Measurements from ENCODE around the gene MAST1. TPM values are rescaled to one million over a fixed set of nuclear protein-coding genes. Genes with fewer than 3 reads are reported as not detected.
"Not testable (repeated sequence)": the region's sequence is repeated elsewhere in the genome, so short reads cannot be mapped to it uniquely, and the experiment has no call there.

Gene MAST1
- total RNA-seq, 1 donor from 2014 or later, result not detected

DNA sequence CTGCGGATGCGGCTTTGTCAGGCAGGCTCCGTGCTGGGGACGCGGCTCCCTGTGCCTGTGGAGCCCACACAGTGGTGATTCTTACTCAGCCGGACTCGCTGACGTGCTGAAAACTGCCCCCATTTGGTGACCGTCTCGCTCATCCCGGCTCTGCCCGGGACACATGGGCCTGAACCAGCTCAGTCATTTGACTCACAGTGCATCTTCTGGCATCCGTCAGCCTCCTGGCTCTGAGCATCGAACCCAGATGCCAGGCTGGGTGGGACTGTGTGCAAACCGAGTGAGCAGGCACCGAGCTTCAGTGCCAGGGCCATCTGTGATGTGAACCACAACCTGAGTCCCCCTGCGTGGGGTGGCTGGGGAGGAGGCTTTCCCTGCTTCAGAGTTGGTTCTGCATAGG lies 58.1 kb downstream of the MAST1 start:
- ATAC-seq, result no peak

DNA sequence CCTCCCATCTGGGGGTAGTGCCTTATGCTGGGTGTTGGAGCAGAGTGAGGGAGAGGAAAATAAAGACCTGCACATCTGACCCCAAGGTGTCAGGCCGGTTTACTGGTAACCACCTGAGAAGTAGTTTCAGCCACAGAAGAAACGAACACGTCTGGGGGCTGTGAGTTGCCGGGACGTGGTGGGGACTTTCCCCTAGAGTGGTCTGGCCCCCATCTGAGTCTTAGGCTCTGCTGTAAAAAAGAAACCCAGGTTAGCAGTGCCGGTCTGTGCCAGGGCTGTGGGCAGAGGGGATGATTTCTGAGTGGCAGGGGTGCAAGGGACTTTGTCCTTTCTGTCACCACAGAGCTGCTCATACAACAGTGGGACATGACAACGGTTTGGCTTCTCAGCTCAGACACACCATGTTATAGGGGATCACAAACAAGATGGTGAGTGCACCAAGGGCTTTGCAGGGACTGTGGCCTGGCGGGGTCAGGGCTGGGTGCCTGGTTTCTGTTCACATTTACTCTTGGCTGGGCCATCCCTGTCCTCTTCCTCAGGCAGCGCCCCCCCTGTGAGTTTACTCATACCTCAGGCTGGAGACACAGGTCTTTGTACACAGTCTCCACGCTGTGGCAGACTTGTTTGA lies 61.7 kb downstream of the MAST1 start:
- no peak for ATAC-seq

DNA sequence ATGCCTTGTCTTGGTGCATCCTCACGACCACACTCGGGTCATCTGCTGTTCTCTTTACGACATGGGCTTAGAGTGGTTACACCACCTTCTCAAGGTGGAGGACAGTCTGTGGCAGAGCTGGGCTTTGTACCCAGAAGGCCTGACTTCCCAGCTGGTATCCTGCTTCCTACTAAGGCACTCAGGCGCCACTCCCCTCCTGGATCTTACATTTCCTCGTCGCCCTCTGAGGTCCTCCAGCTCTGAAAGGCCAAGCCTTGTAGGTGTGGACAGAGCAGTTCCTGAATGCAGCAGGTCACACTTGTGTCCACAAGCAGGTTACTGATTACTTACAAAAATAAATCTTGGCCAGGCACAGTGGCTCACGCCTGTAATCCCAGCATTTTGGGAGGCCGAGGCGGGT lies 68.9 kb downstream of the MAST1 start:
- no peak for ATAC-seq

DNA sequence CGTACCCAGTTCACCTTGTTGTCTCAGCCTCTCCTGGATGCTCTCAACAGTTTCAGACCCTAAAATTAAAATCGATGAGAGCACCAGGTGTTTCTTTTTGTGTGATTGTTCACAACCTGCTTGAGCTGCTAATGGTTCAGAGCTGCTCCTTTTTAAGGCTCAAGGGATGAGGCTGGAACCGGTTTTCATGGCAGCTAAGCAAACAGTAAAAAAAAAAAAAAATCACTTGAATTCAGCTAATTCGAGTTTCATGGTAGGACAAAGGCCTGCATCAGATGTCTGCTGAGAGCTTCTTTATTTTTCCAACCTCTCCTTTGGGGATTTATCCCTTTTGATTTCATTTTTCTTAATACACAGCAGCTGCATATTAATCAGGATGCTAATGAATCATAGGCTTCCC lies 74.3 kb downstream of the MAST1 start:
- peak; percentile 12 for ATAC-seq

DNA sequence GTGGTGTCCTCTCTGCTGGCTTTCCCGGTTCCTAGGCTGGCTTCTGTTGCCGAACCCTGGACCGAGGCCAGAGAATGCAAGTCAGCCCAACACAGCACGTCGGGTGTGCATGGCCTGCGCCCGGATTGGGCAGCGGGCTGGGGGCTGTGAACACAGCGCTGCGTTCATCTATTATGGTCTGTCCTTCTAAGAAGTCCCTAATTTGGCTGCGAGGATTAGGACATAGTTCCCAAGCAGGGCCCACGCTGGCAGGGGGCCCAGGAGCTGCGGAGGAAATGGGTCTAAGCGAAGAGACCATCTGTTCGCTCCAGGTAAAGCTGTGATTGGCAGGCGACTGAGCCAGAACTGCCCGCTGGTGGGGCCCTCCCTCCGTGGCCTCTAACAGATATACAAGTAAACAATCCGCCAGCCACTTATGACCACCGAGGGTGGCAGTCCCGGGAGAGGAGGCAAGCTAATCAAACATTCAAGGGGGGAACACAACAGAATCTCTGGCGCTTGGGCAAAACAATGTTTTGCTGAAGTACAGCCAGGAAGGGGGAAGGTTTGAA lies 74.8 kb downstream of the MAST1 start:
- ATAC-seq, result peak; percentile 76

DNA sequence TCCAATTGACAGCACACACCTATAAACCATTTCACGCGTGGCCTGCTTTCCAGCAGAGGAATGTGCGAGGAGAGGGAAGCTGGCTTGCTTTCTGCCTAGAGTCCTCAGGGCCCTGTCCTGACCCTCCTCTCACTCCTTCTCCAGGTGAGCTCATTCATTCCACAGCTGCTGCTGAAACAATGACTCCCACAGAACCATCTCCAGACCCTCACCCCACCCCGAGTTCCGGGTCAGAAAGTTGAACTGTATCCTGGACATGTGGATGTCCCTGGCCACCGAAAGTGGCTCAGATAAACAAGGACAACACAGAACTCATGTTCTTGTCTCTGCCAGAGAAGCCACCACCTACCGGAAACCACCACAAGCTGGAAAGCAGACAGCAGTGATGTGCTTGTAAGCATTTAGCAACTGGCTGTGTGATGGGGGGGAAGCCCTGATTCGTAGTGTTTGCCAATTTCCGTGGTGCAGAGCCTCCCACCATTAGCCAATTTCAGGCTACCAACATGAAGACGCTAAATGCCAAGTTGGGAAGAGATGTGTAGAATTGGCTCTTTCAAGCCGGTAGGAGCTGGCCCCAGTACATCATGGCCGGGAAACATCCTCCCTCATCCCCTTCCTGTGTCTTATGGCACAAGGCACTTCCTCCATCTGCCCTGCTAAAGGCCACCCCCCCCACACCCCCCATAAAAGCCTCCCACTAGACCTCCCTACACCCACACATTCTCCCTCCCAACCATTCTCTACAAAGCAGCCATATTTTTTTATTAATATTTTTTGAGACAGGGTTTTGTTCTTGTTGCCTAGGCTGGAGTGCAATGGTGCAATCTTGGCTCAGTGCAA lies 75.8 kb downstream of the MAST1 start:
- peak; percentile 6 for ATAC-seq

DNA sequence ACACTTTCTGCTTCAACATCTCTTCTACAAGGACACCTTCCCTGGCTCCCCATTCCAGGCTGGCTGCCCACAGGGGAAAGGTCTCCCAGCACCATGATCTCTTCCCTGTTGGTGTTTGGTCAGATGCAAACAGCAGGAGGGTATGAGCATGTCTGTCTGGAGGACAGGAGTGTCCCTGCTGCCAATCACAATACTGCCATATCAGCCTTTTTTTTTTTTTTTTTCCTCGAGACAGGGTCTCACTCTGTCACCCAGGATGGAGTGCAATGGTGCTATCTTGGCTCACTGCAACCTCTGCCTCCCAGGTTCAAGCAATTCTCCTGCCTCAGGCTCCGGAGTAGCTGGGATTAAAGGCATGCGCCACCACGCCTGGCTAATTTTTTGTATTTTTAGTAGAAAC lies 77.5 kb downstream of the MAST1 start:
- ATAC-seq, result not testable (repeated sequence)

DNA sequence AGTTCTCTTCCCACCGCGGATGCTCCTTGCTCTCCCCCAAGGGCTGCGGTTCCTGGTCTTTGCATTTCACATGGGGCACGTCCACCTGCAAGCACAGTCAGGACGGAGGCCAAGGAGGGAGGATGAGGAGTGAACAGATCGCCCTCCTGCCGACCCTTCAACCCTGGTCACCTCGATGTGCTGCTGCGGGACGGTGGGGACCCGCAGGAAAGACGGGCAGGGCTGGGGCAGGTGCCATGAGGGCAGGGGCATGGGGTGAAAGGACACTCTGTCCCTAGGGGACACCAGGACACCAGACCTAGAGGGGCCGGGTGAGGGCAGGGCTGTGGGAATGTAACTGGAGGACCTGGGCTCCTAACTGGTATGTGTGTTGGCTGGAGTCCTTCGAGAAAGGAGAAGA lies 79.9 kb downstream of the MAST1 start:
- ATAC-seq, result no peak

DNA sequence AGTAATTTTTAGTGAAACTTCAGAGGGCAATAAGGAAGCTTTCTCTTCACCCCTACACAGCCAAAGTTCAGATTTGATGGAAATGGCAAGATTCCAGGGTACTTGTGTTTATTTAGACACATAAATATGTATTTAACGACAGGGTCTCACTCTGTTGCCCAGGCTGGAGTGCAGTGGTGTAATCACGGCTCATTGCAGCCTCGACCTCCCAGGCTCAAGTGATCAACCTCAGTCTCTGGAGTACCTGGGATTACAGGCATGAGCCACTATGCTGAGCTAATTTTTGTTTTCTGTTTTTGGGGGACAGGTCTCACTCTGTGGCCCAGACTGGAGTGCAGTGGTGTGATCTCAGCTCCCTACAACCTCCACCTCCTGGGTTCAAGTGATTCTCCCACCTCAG lies 82.7 kb downstream of the MAST1 start:
- no peak for ATAC-seq

DNA sequence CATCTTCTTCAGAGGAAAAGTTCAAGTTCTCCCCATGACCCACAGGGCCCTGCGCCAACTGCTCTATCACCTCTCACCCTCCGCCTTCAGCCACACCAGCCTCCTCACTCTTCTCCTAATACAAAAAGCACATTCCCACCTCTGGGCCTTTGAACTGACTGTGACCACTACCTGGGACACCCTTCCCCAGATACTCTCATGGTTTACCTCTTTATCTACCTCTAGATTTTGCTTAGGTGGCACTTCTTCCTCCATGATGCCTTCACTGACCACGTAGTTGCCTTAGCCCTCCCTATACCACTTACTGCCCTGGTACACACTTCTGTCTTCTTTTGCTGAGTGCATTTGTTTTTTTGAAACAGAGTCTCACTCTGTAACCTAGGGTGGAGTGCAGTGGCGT lies 84.6 kb downstream of the MAST1 start:
- ATAC-seq, result no peak

Other genes with a start within 250 kb of the MAST1 start
- gene ZNF490, start 227.7 kb upstream of the MAST1 start, total RNA-seq, result 5.2 TPM
- gene ZNF791, start 227.6 kb upstream of the MAST1 start, total RNA-seq, result 14.7 TPM
- 29.0 TPM for gene MAN2B1, start 171.8 kb upstream of the MAST1 start, total RNA-seq
- gene WDR83, start 171.7 kb upstream of the MAST1 start, total RNA-seq, result 4.0 TPM
- 34.1 TPM for gene DHPS, start 156.6 kb upstream of the MAST1 start, total RNA-seq
- gene GNG14, start 150.5 kb upstream of the MAST1 start, total RNA-seq, result not detected
- 11.1 TPM for gene FBXW9, start 141.9 kb upstream of the MAST1 start, total RNA-seq
- gene TNPO2, start 114.6 kb upstream of the MAST1 start, total RNA-seq, result 36.0 TPM
- gene TRIR, start 103.8 kb upstream of the MAST1 start, total RNA-seq, result 122 TPM
- gene GET3, start 101.0 kb upstream of the MAST1 start, total RNA-seq, result 60.9 TPM
- gene BEST2, start 86.7 kb upstream of the MAST1 start, total RNA-seq, result not detected
- gene HOOK2, start 63.0 kb upstream of the MAST1 start, total RNA-seq, result 38.2 TPM
- 267 TPM for gene JUNB, start 47.0 kb upstream of the MAST1 start, total RNA-seq
- 304 TPM for gene PRDX2, start 36.7 kb upstream of the MAST1 start, total RNA-seq
- gene THSD8, start 36.4 kb upstream of the MAST1 start, total RNA-seq, result 9.7 TPM
- gene RNASEH2A, start 31.9 kb upstream of the MAST1 start, total RNA-seq, result 20.0 TPM
- not detected for gene RTBDN, start 3.9 kb upstream of the MAST1 start, total RNA-seq
- 22.5 TPM for gene DNASE2, start 42.9 kb downstream of the MAST1 start, total RNA-seq
- gene KLF1, start 48.7 kb downstream of the MAST1 start, total RNA-seq, result not detected
- gene GCDH, start 52.6 kb downstream of the MAST1 start, total RNA-seq, result 16.1 TPM
- gene SYCE2, start 80.8 kb downstream of the MAST1 start, total RNA-seq, result 0.56 TPM
- gene FARSA, start 95.2 kb downstream of the MAST1 start, total RNA-seq, result 46.6 TPM
- 586 TPM for gene CALR, start 100.1 kb downstream of the MAST1 start, total RNA-seq
- 65.6 TPM for gene RAD23A, start 107.3 kb downstream of the MAST1 start, total RNA-seq
- 20.7 TPM for gene GADD45GIP1, start 118.7 kb downstream of the MAST1 start, total RNA-seq
- gene DAND5, start 131.1 kb downstream of the MAST1 start, total RNA-seq, result not detected
- gene NFIX, start 157.0 kb downstream of the MAST1 start, total RNA-seq, result 101 TPM